HG03108 (cell line): ENCODE results near the gene HDGFL3.
A peak's percentile ranks its signal among the peaks of the same experiment; 100 is the strongest.
"Not testable (repeated sequence)": the region's sequence is repeated elsewhere in the genome, so short reads cannot be mapped to it uniquely, and the experiment has no call there.

Source experiments
- ATAC-seq: cut with Tn5 transposase; IDR thresholded peaks from one replicate; pipeline ENCODE4 v1.9.1; 2021; ENCODE audit warnings: moderate library complexity; ENCODE audit not compliant: unreplicated experiment

Gene HDGFL3

GRCh38 chr15:83104141-83104540 lies 103.5 kb downstream of the HDGFL3 start:
- ATAC-seq, result no peak

- no peak for ATAC-seq
Observed at GRCh38 chr15:83102346-83102745, 105.3 kb downstream of the HDGFL3 start.

GRCh38 chr15:83100097-83100646 lies 107.5 kb downstream of the HDGFL3 start:
- no peak for ATAC-seq

- ATAC-seq, result no peak
Observed at GRCh38 chr15:83099290-83099689, 108.3 kb downstream of the HDGFL3 start.

GRCh38 chr15:83098079-83098478 lies 109.5 kb downstream of the HDGFL3 start:
- ATAC-seq, result no peak

GRCh38 chr15:83094583-83094982 lies 113.0 kb downstream of the HDGFL3 start:
- no peak for ATAC-seq

- peak; percentile 58 for ATAC-seq
Observed at GRCh38 chr15:83092309-83092976, 115.2 kb downstream of the HDGFL3 start.

- ATAC-seq, result not testable (repeated sequence)
Observed at GRCh38 chr15:83091965-83092308, 115.7 kb downstream of the HDGFL3 start.

- ATAC-seq, result no peak
Observed at GRCh38 chr15:83090465-83090864, 117.2 kb downstream of the HDGFL3 start.

GRCh38 chr15:83088876-83089275 lies 118.7 kb downstream of the HDGFL3 start:
- no peak for ATAC-seq

- ATAC-seq, result no peak
Observed at GRCh38 chr15:83087576-83087975, 120.0 kb downstream of the HDGFL3 start.

- ATAC-seq, result not testable (repeated sequence)
Observed at GRCh38 chr15:83085864-83086552, 121.6 kb downstream of the HDGFL3 start.

- not testable (repeated sequence) for ATAC-seq
Observed at GRCh38 chr15:83085461-83085860, 122.2 kb downstream of the HDGFL3 start.

GRCh38 chr15:83082730-83083386 lies 124.8 kb downstream of the HDGFL3 start:
- no peak for ATAC-seq

GRCh38 chr15:83081256-83082014 lies 126.2 kb downstream of the HDGFL3 start:
- no peak for ATAC-seq

GRCh38 chr15:83078712-83079111 lies 128.9 kb downstream of the HDGFL3 start:
- no peak for ATAC-seq
